ENCODE data around the gene CAMK2B.

Gene CAMK2B

GRCh38 chr7:44286182-44286617 lies 39.2 kb downstream of the CAMK2B start:
- no peak for DNase-seq

GRCh38 chr7:44285561-44285960 lies 39.8 kb downstream of the CAMK2B start:
- no peak for DNase-seq

- DNase-seq, result no peak
Measured at GRCh38 chr7:44284881-44285541, 40.4 kb downstream of the CAMK2B start.

- DNase-seq, result peak in 1 of 2 experiments; percentile 41
Measured at GRCh38 chr7:44284216-44284615, 41.2 kb downstream of the CAMK2B start.

- DNase-seq, result no peak
Measured at GRCh38 chr7:44283381-44284211, 41.8 kb downstream of the CAMK2B start.

- DNase-seq, result no peak
Measured at GRCh38 chr7:44282601-44283171, 42.7 kb downstream of the CAMK2B start.

- DNase-seq, result no peak
Measured at GRCh38 chr7:44281811-44282600, 43.4 kb downstream of the CAMK2B start.

GRCh38 chr7:44280993-44281721 lies 44.2 kb downstream of the CAMK2B start:
- no peak for DNase-seq

- DNase-seq, result no peak
Measured at GRCh38 chr7:44280636-44280992, 44.8 kb downstream of the CAMK2B start.

- no peak for DNase-seq
Measured at GRCh38 chr7:44279731-44280505, 45.5 kb downstream of the CAMK2B start.

GRCh38 chr7:44279286-44279685 lies 46.1 kb downstream of the CAMK2B start:
- DNase-seq, result no peak

GRCh38 chr7:44278451-44279161 lies 46.8 kb downstream of the CAMK2B start:
- no peak for DNase-seq

GRCh38 chr7:44277851-44278250 lies 47.5 kb downstream of the CAMK2B start:
- DNase-seq, result peak in 1 of 2 experiments; percentile 33

- DNase-seq, result no peak
Measured at GRCh38 chr7:44277391-44277790, 48.0 kb downstream of the CAMK2B start.

GRCh38 chr7:44276571-44277221 lies 48.7 kb downstream of the CAMK2B start:
- DNase-seq, result no peak

- DNase-seq, result no peak
Measured at GRCh38 chr7:44275957-44276570, 49.3 kb downstream of the CAMK2B start.

GRCh38 chr7:44275146-44275545 lies 50.2 kb downstream of the CAMK2B start:
- no peak for DNase-seq

GRCh38 chr7:44274623-44274975 lies 50.8 kb downstream of the CAMK2B start:
- no peak for DNase-seq

- DNase-seq, result no peak
Measured at GRCh38 chr7:44273681-44274622, 51.4 kb downstream of the CAMK2B start.

All from NCI-H446 (cell line).